PC-3 (cell line): ENCODE data around the gene RALGPS1.

Source experiments
- CTCF ChIP-seq: fragments of 300-600 bp; sonication (generic); conservative IDR thresholded peaks from 2 replicates; pipeline ENCODE4 v1.5.1; 2017; ENCODE audit warnings: antibody characterized with exemption, low read depth, mild to moderate bottlenecking, low read length
- EZH2phosphoT487 ChIP-seq: fragments of 300-600 bp; sonication (generic); IDR thresholded peaks from 2 replicates; pipeline ENCODE4 v1.6.1; 2018; ENCODE audit warnings: mild to moderate bottlenecking, antibody characterized with exemption, low read length, borderline replicate concordance

DNA sequence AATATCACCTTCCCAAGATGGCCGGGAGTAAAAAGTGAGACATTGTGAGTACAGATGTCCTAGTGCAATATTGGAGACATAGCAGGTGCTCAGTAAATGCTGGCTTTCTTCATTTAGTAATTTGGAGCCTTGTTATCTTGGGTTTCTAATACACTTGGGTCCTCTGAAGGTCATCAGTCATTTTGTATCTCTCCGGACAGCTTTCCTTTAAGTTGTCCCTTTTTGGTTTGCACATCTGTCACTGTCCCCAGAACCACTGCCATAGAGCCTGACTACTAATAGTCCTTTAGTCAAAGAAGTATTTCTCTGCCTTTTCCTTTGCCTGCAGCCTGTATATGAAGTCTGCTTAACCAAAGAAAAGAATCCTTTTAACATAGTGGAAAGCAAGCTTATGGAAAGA, 215.7 kb downstream of the RALGPS1 start:
- TF ChIP-seq CTCF = no peak
- no peak for TF ChIP-seq EZH2phosphoT487
